H7 (cell line): ENCODE results near the gene PROX1. TPM values are rescaled to one million over a fixed set of nuclear protein-coding genes. Genes with fewer than 3 reads are reported as not detected.

Experiments used
- DNase-seq: peaks from one replicate; pipeline ENCODE4 v3.0.0; 2012
- H3K27me3 ChIP-seq: 2 replicates; pipeline ENCODE4 v1.6.0; 2011; ENCODE audit warnings: mild to moderate bottlenecking, low read length; ENCODE audit not compliant: control insufficient read depth, insufficient read depth
- H3K36me3 ChIP-seq: replicated peaks from 2 replicates; pipeline ENCODE4 v1.5.1; 2011; ENCODE audit warnings: low read length; ENCODE audit not compliant: control insufficient read depth, insufficient read depth
- H3K4me3 ChIP-seq: 2 replicates; pipeline ENCODE4 v1.5.1; 2011; ENCODE audit warnings: low read depth, mild to moderate bottlenecking, control low read depth, low read length, moderate library complexity; ENCODE audit not compliant: insufficient read depth
- total RNA-seq: library from RNA; depleted of rRNA; stranded (reverse); fragments of >200 nt; shearing (Covaris generic); gene quantifications from 2 replicates; pipeline ENCODE4 v1.2.3, GENCODE V29; 2014; rRNA removed

The PROX1 gene
- 2.3 and 2.9 TPM in 2 replicates for total RNA-seq

- H3K4me3 ChIP-seq: peak within 1 kb of the TSS; percentile 64
- H3K36me3 ChIP-seq: no peaks in the 10 kb centered on the region
- peaks cover 64% of the 10 kb centered on the region for H3K27me3 ChIP-seq
- no peak for DNase-seq
Measured at GRCh38 chr1:213987927-213988506, at the start of gene PROX1. Gene PROX1, plus strand, starts transcription at chr1:213987973. Its CDS starts 8,563 bp downstream, at chr1:213996536.

- H3K36me3 ChIP-seq: no peaks in the 10 kb centered on the region
- H3K4me3 ChIP-seq: no peak overlapping the region
- H3K27me3 ChIP-seq: no peaks in the 10 kb centered on the region
- no peak for DNase-seq
Measured at GRCh38 chr1:213938776-213939175, 49.0 kb upstream of the PROX1 start.

- Histone ChIP-seq H3K4me3 (no peak overlapping the region), H3K27me3 (no peaks in the 10 kb centered on the region), H3K36me3 (no peaks in the 10 kb centered on the region)
- DNase-seq: no peak
Measured at GRCh38 chr1:213939888-213940287, 47.9 kb upstream of the PROX1 start.

- no peaks in the 10 kb centered on the region for H3K36me3 ChIP-seq
- no peaks in the 10 kb centered on the region for H3K27me3 ChIP-seq
- no peak for DNase-seq
- no peak overlapping the region for H3K4me3 ChIP-seq
Measured at GRCh38 chr1:213940947-213941346, 46.8 kb upstream of the PROX1 start.

GRCh38 chr1:213942061-213942460, 45.7 kb upstream of the PROX1 start:
- no peak for DNase-seq
- H3K27me3 ChIP-seq: no peaks in the 10 kb centered on the region
- H3K4me3 ChIP-seq: no peak overlapping the region
- no peaks in the 10 kb centered on the region for H3K36me3 ChIP-seq

- no peaks in the 10 kb centered on the region for H3K36me3 ChIP-seq
- no peak for DNase-seq
- no peaks in the 10 kb centered on the region for H3K27me3 ChIP-seq
- H3K4me3 ChIP-seq: no peak overlapping the region
Measured at GRCh38 chr1:213947200-213947801, 40.5 kb upstream of the PROX1 start.

- no peak for DNase-seq
- no peaks in the 10 kb centered on the region for H3K27me3 ChIP-seq
- no peaks in the 10 kb centered on the region for H3K36me3 ChIP-seq
- no peak overlapping the region for H3K4me3 ChIP-seq
Measured at GRCh38 chr1:213951876-213952275, 35.9 kb upstream of the PROX1 start.

GRCh38 chr1:213953806-213954205, 34.0 kb upstream of the PROX1 start:
- Histone ChIP-seq H3K36me3 (no peaks in the 10 kb centered on the region), H3K27me3 (no peaks in the 10 kb centered on the region), H3K4me3 (no peak overlapping the region)
- no peak for DNase-seq

- H3K4me3 ChIP-seq: no peak overlapping the region
- no peak for DNase-seq
- H3K27me3 ChIP-seq: no peaks in the 10 kb centered on the region; the same call in 1 of the 2 replicates
- no peaks in the 10 kb centered on the region for H3K36me3 ChIP-seq
Measured at GRCh38 chr1:213956295-213956770, 31.4 kb upstream of the PROX1 start.

GRCh38 chr1:213958346-213958745, 29.4 kb upstream of the PROX1 start:
- DNase-seq: no peak
- Histone ChIP-seq H3K27me3 (no peaks in the 10 kb centered on the region; the same call in 1 of the 2 replicates), H3K36me3 (no peaks in the 10 kb centered on the region), H3K4me3 (no peak overlapping the region)

- no peaks in the 10 kb centered on the region for H3K36me3 ChIP-seq
- no peak overlapping the region for H3K4me3 ChIP-seq
- no peaks in the 10 kb centered on the region; the same call in 1 of the 2 replicates for H3K27me3 ChIP-seq
- no peak for DNase-seq
Measured at GRCh38 chr1:213960963-213961362, 26.8 kb upstream of the PROX1 start.

- Histone ChIP-seq H3K27me3 (no peaks in the 10 kb centered on the region; the same call in 1 of the 2 replicates), H3K4me3 (no peak overlapping the region)
Measured at GRCh38 chr1:213962508-213962907, 25.3 kb upstream of the PROX1 start.

GRCh38 chr1:213966122-213966521, 21.7 kb upstream of the PROX1 start:
- DNase-seq: no peak
- Histone ChIP-seq H3K36me3 (no peaks in the 10 kb centered on the region), H3K4me3 (no peak overlapping the region), H3K27me3 (no peaks in the 10 kb centered on the region; the same call in 1 of the 2 replicates)

More at GRCh38 chr1:213962508-213962907, 25.3 kb upstream of the PROX1 start:
- H3K36me3 ChIP-seq: no peaks in the 10 kb centered on the region
- DNase-seq: no peak

GRCh38 chr1:213968146-213968825, 19.5 kb upstream of the PROX1 start:
- Histone ChIP-seq H3K36me3 (no peaks in the 10 kb centered on the region), H3K4me3 (no peak overlapping the region), H3K27me3 (no peaks in the 10 kb centered on the region)
- no peak for DNase-seq
